Progenitor cell of endocrine pancreas (in vitro differentiated cells): ENCODE measurements around the gene FKBP9. TPM values are rescaled to one million over a fixed set of nuclear protein-coding genes. Genes with fewer than 3 reads are reported as not detected.

Experiments
- DNase-seq: peaks from one replicate; pipeline ENCODE4 v3.0.0; 2021; ENCODE audit warnings: low spot score; ENCODE audit not compliant: unreplicated experiment
- H3K27ac Mint-ChIP-seq: 2 replicates; pipeline ENCODE4 v1.8.0; 2021; ENCODE audit warnings: mild to moderate bottlenecking, moderate library complexity, mixed read lengths
- H3K27me3 Mint-ChIP-seq: 2 replicates; pipeline ENCODE4 v1.8.0; 2021; ENCODE audit warnings: mixed read lengths
- H3K36me3 Mint-ChIP-seq: 2 replicates; pipeline ENCODE4 v1.8.0; 2022; ENCODE audit warnings: mixed read lengths; ENCODE audit not compliant: insufficient read depth
- H3K4me1 Mint-ChIP-seq: 2 replicates; pipeline ENCODE4 v1.8.0; 2021; ENCODE audit warnings: low read depth, mixed read lengths
- H3K4me3 Mint-ChIP-seq: 2 replicates; pipeline ENCODE4 v1.8.0; 2021; ENCODE audit warnings: low read depth, mild to moderate bottlenecking, moderate library complexity, mixed read lengths
- H3K9me3 Mint-ChIP-seq: 2 replicates; pipeline ENCODE4 v1.8.0; 2021; ENCODE audit warnings: low read depth, mixed read lengths
- CTCF ChIP-seq: fragments of 200-600 bp; sonication (generic); IDR thresholded peaks from one replicate; pipeline ENCODE4 v1.5.0; 2021; ENCODE audit warnings: antibody characterized with exemption, mild to moderate bottlenecking; ENCODE audit not compliant: unreplicated experiment
- total RNA-seq: library from RNA; stranded (reverse); gene quantifications from 2 replicates; pipeline ENCODE4 v1.2.1, GENCODE V29; 2021

FKBP9 gene
- total RNA-seq, 1 donor from 2014 or later, result 86.4 TPM

GRCh38 chr7:33024189-33024757, 67.0 kb downstream of the FKBP9 start:
- no peak for DNase-seq
- Mint-ChIP-seq H3K36me3 (peaks cover 13% of the 10 kb centered on the region), H3K9me3 (no peaks in the 10 kb centered on the region), H3K27me3 (no peaks in the 10 kb centered on the region), H3K4me3 (no peak overlapping the region), H3K27ac (no peak overlapping the region), H3K4me1 (peaks cover 2% of the 10 kb centered on the region)
- no peak for TF ChIP-seq CTCF

GRCh38 chr7:33035776-33036175, 78.5 kb downstream of the FKBP9 start:
- no peak overlapping the region for H3K4me3 Mint-ChIP-seq
- peaks cover 25% of the 10 kb centered on the region for H3K4me1 Mint-ChIP-seq
- H3K27ac Mint-ChIP-seq, result no peak overlapping the region
- H3K27me3 Mint-ChIP-seq, result no peaks in the 10 kb centered on the region
- H3K36me3 Mint-ChIP-seq, result peaks cover 3% of the 10 kb centered on the region
- DNase-seq, result no peak
- no peak for TF ChIP-seq CTCF
- H3K9me3 Mint-ChIP-seq, result no peaks in the 10 kb centered on the region

- H3K36me3 Mint-ChIP-seq, result peaks cover 1% of the 10 kb centered on the region
- H3K4me3 Mint-ChIP-seq, result no peak overlapping the region
- TF ChIP-seq CTCF, result no peak
- no peak for DNase-seq
- H3K4me1 Mint-ChIP-seq, result peaks cover 37% of the 10 kb centered on the region
- no peaks in the 10 kb centered on the region for H3K27me3 Mint-ChIP-seq
- H3K27ac Mint-ChIP-seq, result peak overlapping the region; percentile 14
- no peaks in the 10 kb centered on the region for H3K9me3 Mint-ChIP-seq
Measured at GRCh38 chr7:33038639-33039038, 81.4 kb downstream of the FKBP9 start.

GRCh38 chr7:33039257-33039902, 82.1 kb downstream of the FKBP9 start:
- H3K36me3 Mint-ChIP-seq, result peaks cover 1% of the 10 kb centered on the region
- peaks cover 45% of the 10 kb centered on the region for H3K4me1 Mint-ChIP-seq
- H3K4me3 Mint-ChIP-seq, result no peak overlapping the region
- no peaks in the 10 kb centered on the region for H3K27me3 Mint-ChIP-seq
- DNase-seq, result no peak
- no peaks in the 10 kb centered on the region for H3K9me3 Mint-ChIP-seq
- TF ChIP-seq CTCF, result no peak
- no peak overlapping the region for H3K27ac Mint-ChIP-seq

- no peak overlapping the region for H3K4me3 Mint-ChIP-seq
- peaks cover 50% of the 10 kb centered on the region for H3K4me1 Mint-ChIP-seq
- no peak for DNase-seq
- H3K9me3 Mint-ChIP-seq, result no peaks in the 10 kb centered on the region
- no peaks in the 10 kb centered on the region for H3K27me3 Mint-ChIP-seq
- no peaks in the 10 kb centered on the region for H3K36me3 Mint-ChIP-seq
- peak overlapping the region; percentile 37 for H3K27ac Mint-ChIP-seq
- no peak for TF ChIP-seq CTCF
Measured at GRCh38 chr7:33039903-33040292, 82.7 kb downstream of the FKBP9 start.
